Measurements from ENCODE around the gene GRIA2.

DNA sequence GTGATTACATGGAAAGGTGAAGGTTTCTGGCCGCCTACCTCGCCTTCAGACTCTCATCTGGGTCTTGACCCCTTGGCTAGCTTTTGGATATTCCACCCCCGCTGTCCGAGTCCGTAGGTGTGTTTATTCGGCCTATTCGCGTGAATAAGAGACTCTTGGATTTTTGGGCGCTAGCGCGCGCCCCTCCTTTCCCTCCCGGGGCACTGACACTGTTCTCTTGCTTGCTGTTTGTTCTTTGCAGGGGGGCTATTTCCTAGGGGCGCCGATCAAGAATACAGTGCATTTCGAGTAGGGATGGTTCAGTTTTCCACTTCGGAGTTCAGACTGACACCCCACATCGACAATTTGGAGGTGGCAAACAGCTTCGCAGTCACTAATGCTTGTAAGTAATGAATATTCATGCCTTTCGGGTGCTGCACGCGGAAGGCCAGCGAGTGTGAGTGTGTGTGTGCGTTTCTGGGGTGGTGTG, 932 bp downstream of the GRIA2 start:
- no peak for TF ChIP-seq CTCF (conservative IDR thresholded peaks at IDR 0.05; ENCODE audit: low read length)
- TF ChIP-seq EZH2phosphoT487 (IDR thresholded peaks at IDR 0.05; ENCODE audit: borderline replicate concordance, low read depth, low read length): no peak
